ENCODE results near the gene P4HA3.

DNA sequence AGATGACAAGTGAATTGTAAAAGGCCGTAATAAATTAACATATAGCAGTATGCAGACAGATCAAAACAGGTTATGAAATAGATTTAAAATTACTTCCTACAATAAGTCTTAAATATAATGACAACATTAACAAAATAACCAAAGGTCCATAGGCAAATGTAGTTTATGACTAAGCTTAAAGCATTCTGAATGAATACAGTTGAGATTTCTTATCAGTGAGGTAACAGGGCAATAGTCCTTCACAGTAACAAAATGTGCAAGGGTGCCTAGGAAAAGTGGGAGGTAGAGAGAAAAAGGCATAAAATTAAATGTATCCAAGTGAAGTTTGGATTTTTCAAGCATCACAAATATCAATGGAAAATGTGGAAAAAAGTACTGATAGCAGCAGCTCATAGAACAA, 20.9 kb upstream of the P4HA3 start:
- TF ChIP-seq, protein P1, sequence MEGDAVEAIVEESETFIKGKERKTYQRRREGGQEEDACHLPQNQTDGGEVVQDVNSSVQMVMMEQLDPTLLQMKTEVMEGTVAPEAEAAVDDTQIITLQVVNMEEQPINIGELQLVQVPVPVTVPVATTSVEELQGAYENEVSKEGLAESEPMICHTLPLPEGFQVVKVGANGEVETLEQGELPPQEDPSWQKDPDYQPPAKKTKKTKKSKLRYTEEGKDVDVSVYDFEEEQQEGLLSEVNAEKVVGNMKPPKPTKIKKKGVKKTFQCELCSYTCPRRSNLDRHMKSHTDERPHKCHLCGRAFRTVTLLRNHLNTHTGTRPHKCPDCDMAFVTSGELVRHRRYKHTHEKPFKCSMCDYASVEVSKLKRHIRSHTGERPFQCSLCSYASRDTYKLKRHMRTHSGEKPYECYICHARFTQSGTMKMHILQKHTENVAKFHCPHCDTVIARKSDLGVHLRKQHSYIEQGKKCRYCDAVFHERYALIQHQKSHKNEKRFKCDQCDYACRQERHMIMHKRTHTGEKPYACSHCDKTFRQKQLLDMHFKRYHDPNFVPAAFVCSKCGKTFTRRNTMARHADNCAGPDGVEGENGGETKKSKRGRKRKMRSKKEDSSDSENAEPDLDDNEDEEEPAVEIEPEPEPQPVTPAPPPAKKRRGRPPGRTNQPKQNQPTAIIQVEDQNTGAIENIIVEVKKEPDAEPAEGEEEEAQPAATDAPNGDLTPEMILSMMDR (conservative IDR thresholded peaks at IDR 0.05; ENCODE audit: low read depth, low read length) = no peak
- TF ChIP-seq EZH2 (IDR thresholded peaks at IDR 0.05; ENCODE audit: low read length, unreplicated experiment) (no peak), EZH2phosphoT487 (IDR thresholded peaks at IDR 0.05; ENCODE audit: borderline replicate concordance, low read length) (no peak)

Measured in PC-3 (cell line).